HG03064 (cell line): ENCODE data around the gene ATP11C.
"Not testable (repeated sequence)": the region's sequence is repeated elsewhere in the genome, so short reads cannot be mapped to it uniquely, and the experiment has no call there.

Source experiments
- ATAC-seq: cut with Tn5 transposase; IDR thresholded peaks from one replicate; pipeline ENCODE4 v1.9.1; 2021; ENCODE audit warnings: low read depth; ENCODE audit not compliant: unreplicated experiment

The ATP11C gene

GRCh38 chrX:139932901-139933796 lies at the start of gene ATP11C:
ATP11C (minus strand) TSS chrX:139933053; CDS start chrX:139932042, 1,011 bp downstream.
- peak; percentile 66 for ATAC-seq

DNA sequence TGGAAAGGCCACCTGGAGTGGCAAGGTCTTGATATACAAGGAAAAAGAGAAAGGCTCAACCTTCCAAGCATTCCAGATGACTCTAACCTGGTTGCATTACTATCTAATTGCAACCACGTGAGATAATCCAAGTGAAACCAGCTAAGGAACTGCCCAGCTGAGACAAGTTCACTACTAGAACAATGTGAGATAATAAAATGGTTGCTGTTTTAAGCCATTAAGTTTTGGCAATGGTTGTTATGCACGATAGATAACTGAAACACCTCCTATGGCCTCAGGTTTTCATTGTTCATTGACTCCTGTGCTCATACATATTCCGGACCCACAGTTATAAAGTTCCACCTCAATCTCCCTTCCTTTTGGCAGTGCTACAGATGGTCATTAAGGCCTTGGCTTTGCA lies 41.6 kb upstream of the ATP11C start:
- no peak for ATAC-seq

DNA sequence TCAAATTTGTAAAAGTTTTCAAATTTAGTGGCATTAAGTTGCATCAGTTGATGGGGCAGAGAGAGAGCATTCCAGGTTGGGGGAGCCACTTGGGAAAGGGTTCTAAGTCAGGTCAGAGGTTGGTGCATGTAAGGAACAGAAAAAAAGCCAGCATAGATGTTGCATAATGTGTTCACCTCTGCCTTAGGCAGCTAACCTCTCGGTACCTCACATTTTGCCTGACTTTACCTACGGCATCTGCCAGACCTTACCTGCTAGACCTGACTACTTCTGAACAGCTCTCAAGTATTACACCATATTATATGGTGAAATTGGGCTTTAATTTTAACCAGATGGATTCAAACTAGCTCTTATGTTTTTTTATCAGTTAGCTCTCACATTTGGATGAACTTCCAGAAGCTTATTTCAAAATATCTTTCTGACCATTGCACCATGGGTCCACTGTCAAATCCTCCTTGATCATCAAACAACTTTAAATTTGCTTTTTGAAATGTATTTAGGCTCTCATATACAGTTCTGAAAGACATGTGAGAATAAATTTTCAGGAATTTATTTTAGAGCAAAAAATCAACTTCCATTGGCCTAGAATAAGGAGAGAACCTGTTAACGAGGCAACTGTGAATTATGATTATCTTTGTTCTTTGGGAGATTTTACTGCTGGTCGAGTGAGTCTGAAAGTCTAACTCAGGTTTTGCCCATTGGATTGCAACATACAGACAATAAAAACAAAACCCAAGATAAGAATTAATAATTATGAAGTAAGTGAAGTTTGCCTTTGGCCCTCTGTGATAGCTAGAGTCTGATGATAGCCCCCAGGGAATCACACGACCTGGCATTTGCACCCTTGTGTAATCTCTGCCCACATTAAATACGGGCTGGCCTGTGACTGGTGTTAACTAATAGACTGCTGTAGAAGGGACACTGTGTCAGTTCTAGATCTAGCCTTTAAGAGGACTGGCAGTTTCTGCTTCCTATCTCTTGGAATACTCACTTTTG lies 40.1 kb upstream of the ATP11C start:
- no peak for ATAC-seq

DNA sequence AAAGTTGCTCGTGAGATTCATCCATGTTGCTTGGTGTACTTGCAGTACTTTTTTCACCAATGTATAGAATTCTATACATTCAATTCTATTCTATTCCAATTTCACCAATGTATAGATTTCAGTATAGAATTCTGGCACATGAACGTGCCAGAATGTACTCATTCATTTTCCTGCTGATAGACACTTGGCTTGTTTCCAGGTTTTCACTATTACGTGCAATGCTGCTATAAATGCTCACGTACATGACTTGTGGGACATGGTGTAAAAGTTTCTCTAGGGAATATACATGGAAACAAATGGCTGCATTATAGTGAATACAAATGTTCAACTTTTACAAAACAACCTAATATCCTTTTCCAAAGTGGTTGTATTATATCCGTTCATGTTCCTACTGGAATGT lies 39.3 kb upstream of the ATP11C start:
- no peak for ATAC-seq

GRCh38 chrX:139971394-139971749 lies 38.5 kb upstream of the ATP11C start:
- ATAC-seq, result no peak

GRCh38 chrX:139969286-139969685 lies 36.4 kb upstream of the ATP11C start:
- no peak for ATAC-seq

GRCh38 chrX:139967750-139968149 lies 34.9 kb upstream of the ATP11C start:
- ATAC-seq, result no peak

- no peak for ATAC-seq
Measured at GRCh38 chrX:139967300-139967699, 34.4 kb upstream of the ATP11C start.

DNA sequence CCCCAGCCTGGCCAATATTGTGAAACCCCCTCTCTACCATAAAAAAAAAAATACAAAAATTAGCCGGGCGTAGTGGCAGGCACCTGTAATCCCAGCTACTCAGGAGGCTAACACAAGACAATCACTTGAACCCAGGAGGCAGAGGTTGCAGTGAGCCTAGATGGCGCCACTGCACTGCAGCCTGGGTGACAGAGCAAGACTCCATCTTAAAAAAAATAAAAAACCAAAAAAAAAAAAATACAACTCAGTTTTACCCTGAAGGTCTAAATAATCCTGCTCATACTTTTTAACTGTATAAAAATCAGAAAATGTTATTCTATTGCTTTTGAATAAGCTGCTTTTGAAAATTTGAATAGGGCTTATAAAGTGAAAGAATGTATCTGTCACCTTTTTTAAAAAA lies 33.3 kb upstream of the ATP11C start:
- not testable (repeated sequence) for ATAC-seq

GRCh38 chrX:139965421-139965820 lies 32.6 kb upstream of the ATP11C start, which contains the start of gene CXorf66:
CXorf66 (minus strand) TSS chrX:139965521; CDS start chrX:139965496, 25 bp downstream.
- no peak for ATAC-seq

DNA sequence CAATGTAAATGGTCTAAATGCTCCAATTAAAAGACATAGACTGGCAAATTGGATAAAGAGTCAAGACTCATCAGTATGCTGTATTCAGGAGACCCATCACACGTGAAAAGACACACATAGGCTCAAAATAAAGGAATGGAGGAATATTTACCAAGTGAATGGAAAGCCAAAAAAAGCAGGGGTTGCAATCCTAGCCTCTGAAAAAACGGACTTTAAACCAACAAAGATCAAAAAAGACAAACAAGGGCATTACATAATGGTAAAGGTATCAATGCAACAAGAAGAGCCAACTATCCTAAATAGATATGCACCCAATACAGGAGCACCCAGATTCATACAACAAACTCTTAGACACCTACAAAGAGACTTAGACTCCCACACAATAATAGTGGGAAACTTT lies 28.2 kb upstream of the ATP11C start:
- ATAC-seq, result not testable (repeated sequence)

- ATAC-seq, result no peak
Measured at GRCh38 chrX:139949703-139950102, 16.9 kb upstream of the ATP11C start.

DNA sequence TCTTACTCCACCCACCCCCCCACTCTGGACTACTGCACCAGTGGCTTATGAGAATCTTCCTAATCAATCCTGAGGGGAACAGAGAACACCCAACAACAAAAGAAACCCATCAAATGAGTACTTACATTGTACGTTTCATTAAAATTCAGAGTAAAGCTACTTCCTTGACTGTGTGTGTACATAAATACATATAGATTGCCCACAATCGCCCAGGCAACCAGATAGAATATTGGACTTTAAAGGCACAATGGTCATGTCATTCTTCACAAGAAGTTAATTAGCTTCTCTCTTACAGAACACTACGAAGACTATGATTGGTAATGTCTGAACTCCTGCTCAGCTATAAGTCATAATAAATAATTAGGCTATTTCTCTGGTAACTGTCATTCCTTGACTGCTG lies 12.2 kb upstream of the ATP11C start:
- ATAC-seq, result no peak

DNA sequence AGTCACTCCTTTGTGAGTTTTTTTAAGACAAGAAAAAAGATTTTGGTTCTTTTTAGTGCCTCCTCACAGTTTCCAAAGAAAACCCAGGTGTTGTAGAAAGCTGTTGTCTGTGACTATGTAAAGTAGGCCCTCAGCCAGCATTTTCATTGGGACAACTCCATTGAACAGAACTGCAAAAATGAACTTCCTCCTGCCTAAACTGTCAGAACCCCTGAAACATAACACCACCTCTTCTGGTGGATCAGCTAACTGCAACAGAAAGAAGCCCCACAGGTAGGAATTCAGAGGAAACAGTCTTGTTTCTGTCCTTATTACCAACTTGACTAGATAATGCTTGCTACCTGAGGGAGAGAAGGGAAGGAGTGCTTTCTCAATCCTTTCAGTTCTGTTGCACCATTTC lies 3.4 kb upstream of the ATP11C start:
- ATAC-seq, result no peak

DNA sequence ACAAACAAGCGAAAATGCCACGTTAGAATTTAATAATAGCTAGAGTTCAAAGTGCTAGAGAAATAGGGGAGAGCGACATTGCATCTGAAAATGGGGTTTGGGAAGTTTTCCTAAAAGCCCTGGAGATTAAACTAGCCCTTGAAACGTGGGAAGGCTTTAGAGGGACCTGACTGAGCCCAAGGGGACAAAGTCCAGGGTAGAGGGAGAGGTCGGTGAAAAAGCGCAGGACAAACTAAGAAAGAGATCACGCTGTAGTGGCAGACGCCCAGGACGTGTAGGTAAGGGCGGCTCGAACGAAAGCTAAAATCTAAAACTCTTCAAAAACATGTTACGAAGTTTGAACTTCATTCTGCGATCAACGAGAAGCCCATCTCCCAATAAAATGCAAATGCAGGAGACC lies 1.1 kb upstream of the ATP11C start:
- no peak for ATAC-seq

DNA sequence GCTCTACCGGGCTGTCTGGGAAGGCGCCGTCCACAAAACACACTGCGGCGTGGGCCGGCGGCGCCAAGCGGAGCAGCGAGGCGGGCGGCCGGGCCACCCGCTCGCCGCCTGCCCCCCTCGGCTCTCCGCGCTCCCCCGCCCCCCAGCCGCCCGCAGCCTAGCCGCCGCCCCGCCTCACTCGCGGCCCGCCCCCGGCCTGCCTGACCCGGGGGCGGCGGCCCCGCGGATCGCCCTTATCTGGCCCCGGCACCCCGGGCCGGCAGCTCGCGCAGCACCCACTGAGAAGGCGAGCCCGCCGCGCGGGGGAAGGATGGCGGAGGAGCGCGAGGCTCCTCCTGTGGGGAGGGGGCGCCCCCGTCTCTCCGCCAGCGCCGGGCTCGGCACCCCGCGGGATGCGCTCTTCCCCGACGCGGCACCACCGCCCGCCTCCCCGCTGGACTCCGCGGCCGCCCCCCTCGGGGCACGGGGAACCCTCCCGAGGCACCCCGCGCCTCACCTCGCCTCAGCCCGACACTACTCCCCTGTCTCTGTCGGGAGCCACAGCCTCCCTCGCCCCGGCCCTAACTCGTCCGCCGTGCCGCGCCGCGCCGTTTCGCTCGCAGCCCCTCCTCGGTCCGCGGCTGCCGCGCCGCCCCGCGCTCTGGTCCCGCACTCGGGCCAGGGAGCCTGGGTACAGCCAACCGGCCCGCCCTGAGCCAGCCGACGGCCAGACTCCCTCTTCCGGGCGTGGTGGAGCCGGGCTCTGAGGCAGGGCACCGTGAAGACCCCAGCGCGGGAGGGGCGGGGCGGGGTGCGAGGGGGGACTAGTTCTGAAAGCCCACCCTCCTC lies 566 bp downstream of the ATP11C start:
- peak; percentile 34 for ATAC-seq

DNA sequence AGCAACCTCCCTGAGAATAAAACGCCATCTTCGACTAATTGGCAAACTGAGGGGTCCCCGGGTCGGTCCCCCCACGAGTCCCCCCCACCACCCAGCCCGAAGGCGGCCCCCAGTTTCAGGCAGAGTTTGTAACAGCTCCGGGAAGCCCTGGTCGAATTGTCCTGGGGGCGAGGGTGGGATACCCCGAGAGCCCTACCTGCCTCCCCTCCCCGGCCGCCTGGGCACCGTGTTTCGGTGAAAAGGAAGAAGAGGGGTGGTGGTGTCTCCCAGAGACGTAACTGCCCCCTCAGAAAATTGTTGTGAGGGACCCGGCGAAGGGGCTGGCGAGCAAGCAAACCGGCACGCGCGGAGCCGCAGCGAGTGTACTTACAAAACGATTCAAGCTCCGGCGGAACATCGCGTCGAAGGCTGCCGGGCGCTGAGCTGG lies 1.2 kb downstream of the ATP11C start:
- no peak for ATAC-seq

DNA sequence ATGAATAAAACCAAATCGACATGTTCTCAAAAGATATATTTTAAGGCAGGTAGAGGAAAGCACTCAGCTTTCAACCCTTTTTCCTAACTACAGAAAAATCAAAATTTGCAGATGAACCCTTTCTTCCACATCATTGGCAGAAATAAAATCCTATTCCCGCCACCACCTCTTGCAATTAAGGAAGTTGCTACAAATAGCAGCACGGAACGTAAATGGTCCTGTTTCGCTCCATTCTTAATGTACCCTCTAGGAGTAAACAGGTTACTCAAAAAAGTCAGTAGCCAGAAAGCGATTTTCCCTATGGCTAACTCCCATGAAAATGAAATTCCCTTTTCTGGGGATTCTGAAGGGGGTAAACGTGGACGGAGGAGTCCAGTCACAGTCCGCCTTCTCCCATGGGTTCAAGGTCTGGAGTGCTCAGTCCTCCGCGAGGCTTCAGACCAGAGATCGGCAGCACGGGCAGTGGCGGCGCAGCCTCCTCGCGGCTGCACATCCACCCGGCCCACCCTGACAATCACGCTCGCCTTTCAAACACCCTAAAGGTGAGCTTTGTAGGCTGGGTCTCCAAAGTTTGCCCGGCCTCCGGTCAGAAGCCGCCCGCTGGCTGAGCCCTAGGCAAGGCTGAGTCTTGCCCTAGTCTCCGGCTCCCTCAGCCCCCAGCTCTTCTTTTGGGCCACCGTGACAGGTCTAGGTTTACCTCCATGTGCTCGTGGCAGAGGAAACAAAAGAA lies 1.8 kb downstream of the ATP11C start:
- no peak for ATAC-seq

DNA sequence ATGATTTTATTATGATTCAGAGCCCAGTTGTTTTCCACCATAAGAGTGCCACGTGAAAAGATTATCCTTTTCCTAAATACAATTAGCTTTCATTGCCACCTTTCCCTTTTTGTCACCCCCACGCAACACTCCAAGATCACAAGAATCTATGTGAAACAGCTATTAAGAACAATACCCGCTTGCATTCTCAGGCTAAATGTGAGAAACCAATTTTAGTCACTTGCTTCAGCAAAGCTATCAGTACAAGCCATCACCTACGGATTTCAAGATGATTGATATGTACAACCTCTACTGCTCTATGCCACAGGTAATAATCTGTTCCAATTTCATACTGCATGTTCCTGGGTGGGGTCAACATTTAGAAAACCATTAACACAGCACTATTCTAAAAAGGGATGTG lies 2.5 kb downstream of the ATP11C start:
- no peak for ATAC-seq

DNA sequence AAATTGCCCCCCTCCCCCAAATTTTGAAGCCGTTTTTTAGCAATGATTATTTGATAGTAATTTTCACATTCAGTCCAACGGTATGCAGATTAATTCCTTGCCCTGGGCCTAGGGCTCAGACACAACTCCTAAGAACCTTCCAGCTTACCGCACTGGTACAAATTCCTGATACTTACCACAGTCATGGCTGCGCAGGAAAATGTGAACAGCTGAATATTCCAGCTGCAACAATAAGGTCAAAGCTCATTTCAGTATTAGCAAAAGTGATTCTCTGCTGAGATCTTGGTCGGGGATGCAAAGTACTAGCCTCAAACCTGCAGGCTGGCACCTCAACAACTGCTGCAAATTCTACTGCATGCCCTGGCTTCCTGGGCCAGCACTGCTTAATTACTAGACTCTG lies 3.0 kb downstream of the ATP11C start:
- no peak for ATAC-seq
